ENCODE measurements around the gene GGCT. TPM values are rescaled to one million over a fixed set of nuclear protein-coding genes. Genes with fewer than 3 reads are reported as not detected.
"Not testable (repeated sequence)": the region's sequence is repeated elsewhere in the genome, so short reads cannot be mapped to it uniquely, and the experiment has no call there.

GGCT gene
- total RNA-seq, 2 donors from 2014 or later = 11.8 to 24.6 TPM

DNA sequence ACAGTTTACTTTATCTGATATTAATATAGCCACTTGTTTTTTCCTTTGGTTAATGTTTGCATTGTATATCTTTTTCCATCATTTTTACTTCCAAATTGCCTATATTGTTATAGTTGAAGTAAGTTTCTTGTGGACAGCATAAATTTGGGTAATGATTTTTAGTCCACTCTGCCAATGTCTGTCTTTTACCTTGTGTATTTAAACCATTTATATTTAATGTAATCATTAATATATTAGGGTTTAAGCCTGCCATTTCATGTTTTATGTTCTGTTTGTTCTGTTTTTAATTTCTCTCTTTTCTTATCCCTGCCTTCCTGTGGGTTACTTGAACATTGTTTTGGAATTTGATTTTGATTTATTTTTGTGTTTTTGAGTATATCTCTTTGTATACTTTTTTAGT is 13.2 kb downstream of the GGCT start:
- Histone ChIP-seq H3K4me3 (no peak overlapping the region), H3K36me3 (no peaks in the 10 kb centered on the region), H3K4me1 (ENCODE audit: control insufficient read depth in 1 of 2, low read depth in 2 of 2) (no peaks in the 10 kb centered on the region), H3K27me3 (replicated peaks; ENCODE audit: insufficient read depth) (no peaks in the 10 kb centered on the region), H3K9me3 (no peaks in the 10 kb centered on the region), H3K27ac (no peak overlapping the region)
- DNase-seq (ENCODE audit: low spot score) = no peak
- ATAC-seq (ENCODE audit: insufficient number of reproducible peaks, low FRiP score, low read depth) = no peak
- TF ChIP-seq, protein P1, sequence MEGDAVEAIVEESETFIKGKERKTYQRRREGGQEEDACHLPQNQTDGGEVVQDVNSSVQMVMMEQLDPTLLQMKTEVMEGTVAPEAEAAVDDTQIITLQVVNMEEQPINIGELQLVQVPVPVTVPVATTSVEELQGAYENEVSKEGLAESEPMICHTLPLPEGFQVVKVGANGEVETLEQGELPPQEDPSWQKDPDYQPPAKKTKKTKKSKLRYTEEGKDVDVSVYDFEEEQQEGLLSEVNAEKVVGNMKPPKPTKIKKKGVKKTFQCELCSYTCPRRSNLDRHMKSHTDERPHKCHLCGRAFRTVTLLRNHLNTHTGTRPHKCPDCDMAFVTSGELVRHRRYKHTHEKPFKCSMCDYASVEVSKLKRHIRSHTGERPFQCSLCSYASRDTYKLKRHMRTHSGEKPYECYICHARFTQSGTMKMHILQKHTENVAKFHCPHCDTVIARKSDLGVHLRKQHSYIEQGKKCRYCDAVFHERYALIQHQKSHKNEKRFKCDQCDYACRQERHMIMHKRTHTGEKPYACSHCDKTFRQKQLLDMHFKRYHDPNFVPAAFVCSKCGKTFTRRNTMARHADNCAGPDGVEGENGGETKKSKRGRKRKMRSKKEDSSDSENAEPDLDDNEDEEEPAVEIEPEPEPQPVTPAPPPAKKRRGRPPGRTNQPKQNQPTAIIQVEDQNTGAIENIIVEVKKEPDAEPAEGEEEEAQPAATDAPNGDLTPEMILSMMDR (IDR thresholded peaks at IDR 0.05) = no peak

GRCh38 chr7:30487371-30487770 is 17.3 kb downstream of the GGCT start:
- Histone ChIP-seq H3K4me3 (no peak overlapping the region), H3K36me3 (no peaks in the 10 kb centered on the region), H3K27ac (no peak overlapping the region), H3K9me3 (no peaks in the 10 kb centered on the region), H3K27me3 (replicated peaks; ENCODE audit: insufficient read depth) (no peaks in the 10 kb centered on the region), H3K4me1 (ENCODE audit: control insufficient read depth in 1 of 2, low read depth in 2 of 2) (no peaks in the 10 kb centered on the region)
- ATAC-seq (ENCODE audit: insufficient number of reproducible peaks, low FRiP score, low read depth) (no peak), DNase-seq (ENCODE audit: low spot score) (no peak)
- TF ChIP-seq, protein P1 (IDR thresholded peaks at IDR 0.05) = no peak

DNA sequence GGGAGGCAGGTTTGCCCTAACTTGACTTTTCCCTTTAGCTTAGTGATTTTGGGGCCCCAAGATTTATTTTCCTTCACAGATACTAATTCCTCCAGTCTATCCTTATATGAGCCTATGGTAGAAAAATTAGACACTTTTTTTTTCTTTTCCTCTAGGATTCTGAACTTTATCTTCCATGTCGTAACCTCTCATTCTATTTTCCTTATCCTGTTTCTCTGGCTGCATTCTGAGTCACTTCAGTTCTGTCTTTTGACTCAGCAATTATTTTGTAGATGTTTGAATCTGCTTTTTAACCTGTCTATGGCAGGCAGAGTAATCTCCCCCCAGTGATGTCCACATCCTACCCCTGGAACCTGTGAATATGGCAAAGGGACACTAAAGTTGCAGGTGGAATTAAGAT is 19.0 kb downstream of the GGCT start:
- no peaks in the 10 kb centered on the region for H3K4me1 ChIP-seq (ENCODE audit: control insufficient read depth in 1 of 2, low read depth in 2 of 2)
- no peak overlapping the region for H3K4me3 ChIP-seq
- TF ChIP-seq, protein P1 (IDR thresholded peaks at IDR 0.05) = no peak
- no peaks in the 10 kb centered on the region for H3K27me3 ChIP-seq (replicated peaks; ENCODE audit: insufficient read depth)
- no peaks in the 10 kb centered on the region for H3K36me3 ChIP-seq
- DNase-seq (ENCODE audit: low spot score) (no peak), ATAC-seq (ENCODE audit: insufficient number of reproducible peaks, low FRiP score, low read depth) (no peak)
- no peaks in the 10 kb centered on the region for H3K9me3 ChIP-seq
- no peak overlapping the region for H3K27ac ChIP-seq

DNA sequence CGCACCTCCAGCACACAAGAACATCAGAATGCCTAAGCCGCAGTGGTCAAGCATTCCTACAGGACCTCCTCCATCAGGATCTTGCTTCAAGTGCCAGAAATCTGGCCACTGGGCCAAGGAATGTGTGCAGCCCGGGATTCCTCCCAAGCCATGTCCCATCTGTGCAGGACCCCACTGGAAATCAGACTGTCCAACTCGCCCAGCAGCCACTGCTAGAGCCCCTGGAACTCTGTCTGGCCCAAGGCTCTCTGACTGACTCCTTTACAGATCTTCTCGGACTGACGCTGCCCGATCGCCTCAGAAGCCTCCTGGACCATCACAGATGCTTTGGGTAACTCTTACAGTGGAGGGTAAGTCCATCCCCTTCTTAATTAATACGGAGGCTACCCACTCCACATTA is 23.2 kb downstream of the GGCT start:
- H3K27ac ChIP-seq; H3K4me3 ChIP-seq; DNase-seq (ENCODE audit: low spot score); H3K27me3 ChIP-seq (replicated peaks; ENCODE audit: insufficient read depth); H3K9me3 ChIP-seq; ATAC-seq (ENCODE audit: insufficient number of reproducible peaks, low FRiP score, low read depth); H3K36me3 ChIP-seq: not testable (repeated sequence)
- H3K4me1 ChIP-seq (ENCODE audit: control insufficient read depth in 1 of 2, low read depth in 2 of 2) = peaks cover 11 to 25% of the 10 kb centered on the region in 2 donors

- Histone ChIP-seq H3K36me3 (no peaks in the 10 kb centered on the region), H3K4me1 (ENCODE audit: control insufficient read depth in 1 of 2, low read depth in 2 of 2) (peaks cover 17 to 44% of the 10 kb centered on the region in 2 donors), H3K4me3 (peak overlapping the region; percentile 81), H3K9me3 (no peaks in the 10 kb centered on the region), H3K27me3 (replicated peaks; ENCODE audit: insufficient read depth) (no peaks in the 10 kb centered on the region), H3K27ac (peak overlapping the region; percentile 91 to 94)
- TF ChIP-seq, protein P1 (IDR thresholded peaks at IDR 0.05) = no peak
- DNase-seq (ENCODE audit: low spot score) (no peak), ATAC-seq (ENCODE audit: insufficient number of reproducible peaks, low FRiP score, low read depth) (no peak)
These were observed 25.2 kb downstream of the GGCT start for GRCh38 chr7:30479202-30480120.
